Mesothelial cell of epicardium (in vitro differentiated cells): ENCODE data around the gene HPS4. TPM values are rescaled to one million over a fixed set of nuclear protein-coding genes. Genes with fewer than 3 reads are reported as not detected.

Source experiments
- DNase-seq, 2 experiments: peaks; one replicate each; pipeline ENCODE4 v3.0.0; 2021; ENCODE audit warnings: low spot score in 2 of 2; ENCODE audit not compliant: unreplicated experiment in 2 of 2
- H3K27ac Mint-ChIP-seq: 2 replicates; pipeline ENCODE4 v1.8.0; 2021; ENCODE audit warnings: mixed read lengths
- H3K27me3 Mint-ChIP-seq: 2 replicates; pipeline ENCODE4 v1.8.0; 2021; ENCODE audit warnings: low read depth, mixed read lengths
- H3K36me3 Mint-ChIP-seq: 2 replicates; pipeline ENCODE4 v1.8.0; 2021; ENCODE audit warnings: mixed read lengths
- H3K4me1 Mint-ChIP-seq: 2 replicates; pipeline ENCODE4 v1.8.0; 2021; ENCODE audit warnings: mixed read lengths
- H3K4me3 Mint-ChIP-seq: 2 replicates; pipeline ENCODE4 v1.8.0; 2021; ENCODE audit warnings: mild to moderate bottlenecking, moderate library complexity, mixed read lengths
- H3K9me3 Mint-ChIP-seq: 2 replicates; pipeline ENCODE4 v1.8.0; 2021; ENCODE audit warnings: mixed read lengths
- CTCF ChIP-seq: fragments of 200-600 bp; sonication (generic); IDR thresholded peaks from one replicate; pipeline ENCODE4 v1.5.0; 2021; ENCODE audit warnings: antibody characterized with exemption; ENCODE audit not compliant: unreplicated experiment
- total RNA-seq: library from RNA; stranded (reverse); gene quantifications from 3 replicates; pipeline ENCODE4 v1.2.1, GENCODE V29; 2021

The HPS4 gene
- total RNA-seq, 1 donor from 2014 or later: 55.6 TPM

- H3K27ac Mint-ChIP-seq: peak overlapping the region; percentile 30
- H3K4me3 Mint-ChIP-seq: peak overlapping the region; percentile 24
- H3K36me3 Mint-ChIP-seq: peaks cover 15% of the 10 kb centered on the region
- H3K9me3 Mint-ChIP-seq: no peaks in the 10 kb centered on the region
- TF ChIP-seq CTCF: no peak
- H3K27me3 Mint-ChIP-seq: no peaks in the 10 kb centered on the region
- peaks cover 35% of the 10 kb centered on the region for H3K4me1 Mint-ChIP-seq
- DNase-seq: no peak
Observed at GRCh38 chr22:26485806-26486390, 2.3 kb upstream of the HPS4 start.

- Mint-ChIP-seq H3K27me3 (no peaks in the 10 kb centered on the region), H3K27ac (peak overlapping the region; percentile 5)
Observed at GRCh38 chr22:26485013-26485412, 1.4 kb upstream of the HPS4 start.

GRCh38 chr22:26484360-26484706 is 750 bp upstream of the HPS4 start:
- H3K4me1 Mint-ChIP-seq: peaks cover 49% of the 10 kb centered on the region
- peak overlapping the region; percentile 92 for H3K27ac Mint-ChIP-seq
- peak overlapping the region; percentile 83 for H3K4me3 Mint-ChIP-seq
- DNase-seq: no peak
- H3K9me3 Mint-ChIP-seq: no peaks in the 10 kb centered on the region
- no peaks in the 10 kb centered on the region for H3K27me3 Mint-ChIP-seq
- no peak for TF ChIP-seq CTCF
- peaks cover 11% of the 10 kb centered on the region for H3K36me3 Mint-ChIP-seq

More at GRCh38 chr22:26485013-26485412, 1.4 kb upstream of the HPS4 start:
- no peaks in the 10 kb centered on the region for H3K9me3 Mint-ChIP-seq
- TF ChIP-seq CTCF: no peak
- peaks cover 12% of the 10 kb centered on the region for H3K36me3 Mint-ChIP-seq
- no peak for DNase-seq
- H3K4me3 Mint-ChIP-seq: peak overlapping the region; percentile 24
- peaks cover 42% of the 10 kb centered on the region for H3K4me1 Mint-ChIP-seq

GRCh38 chr22:26483043-26483438 is 542 bp downstream of the HPS4 start:
- Mint-ChIP-seq H3K9me3 (no peaks in the 10 kb centered on the region), H3K27me3 (no peaks in the 10 kb centered on the region), H3K4me1 (peaks cover 55% of the 10 kb centered on the region), H3K27ac (peak overlapping the region; percentile 99), H3K36me3 (peaks cover 2% of the 10 kb centered on the region), H3K4me3 (peak overlapping the region; percentile 83)
- no peak for DNase-seq
- no peak for TF ChIP-seq CTCF

DNA sequence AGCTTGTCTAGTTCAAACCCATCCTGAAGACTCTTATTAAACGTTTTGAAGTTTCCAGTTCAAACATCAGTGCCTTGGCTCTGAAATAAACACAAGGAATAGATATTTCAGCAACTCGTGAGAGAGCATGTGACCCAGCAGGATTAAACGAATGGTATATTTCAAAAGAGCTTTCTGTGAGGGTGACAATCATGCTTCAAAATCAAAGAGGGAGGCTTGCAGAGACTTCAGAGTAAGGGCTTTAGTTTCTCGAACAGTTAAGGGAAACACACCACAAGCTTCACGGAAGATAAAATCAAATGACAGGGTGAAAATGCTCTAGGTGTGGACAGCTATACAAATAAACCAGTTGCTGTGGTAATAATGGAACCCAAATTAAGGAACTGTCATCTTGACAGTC is 1.4 kb downstream of the HPS4 start:
- Mint-ChIP-seq H3K27ac (peak overlapping the region; percentile 99), H3K4me3 (peak overlapping the region; percentile 83), H3K9me3 (no peaks in the 10 kb centered on the region), H3K36me3 (peaks cover 8% of the 10 kb centered on the region), H3K4me1 (peaks cover 64% of the 10 kb centered on the region), H3K27me3 (no peaks in the 10 kb centered on the region)
- TF ChIP-seq CTCF: no peak
- DNase-seq: no peak

GRCh38 chr22:26481694-26482093 is 1.9 kb downstream of the HPS4 start:
- DNase-seq: no peak
- Mint-ChIP-seq H3K4me1 (peaks cover 64% of the 10 kb centered on the region), H3K9me3 (no peaks in the 10 kb centered on the region), H3K27me3 (no peaks in the 10 kb centered on the region), H3K4me3 (peak overlapping the region; percentile 83), H3K27ac (no peak overlapping the region), H3K36me3 (peaks cover 10% of the 10 kb centered on the region)
- TF ChIP-seq CTCF: no peak
